Renal cortical epithelial cell (primary cell): Measurements from ENCODE around the gene TMBIM1. TPM values are rescaled to one million over a fixed set of nuclear protein-coding genes. Genes with fewer than 3 reads are reported as not detected.
A peak's percentile ranks its signal among the peaks of the same experiment; 100 is the strongest.
"Not testable (repeated sequence)": the region's sequence is repeated elsewhere in the genome, so short reads cannot be mapped to it uniquely, and the experiment has no call there.

Source experiments
- DNase-seq: peaks from one replicate; pipeline ENCODE4 v3.0.0-alpha.2; 2011; ENCODE audit warnings: low read depth
- total RNA-seq: library from RNA; depleted of rRNA; stranded (reverse); fragments of >200 nt; gene quantifications from 2 replicates; pipeline ENCODE4 v1.2.3, GENCODE V29; 2014

TMBIM1 gene
- total RNA-seq, 1 donor from 2014 or later, result 165 TPM

DNA sequence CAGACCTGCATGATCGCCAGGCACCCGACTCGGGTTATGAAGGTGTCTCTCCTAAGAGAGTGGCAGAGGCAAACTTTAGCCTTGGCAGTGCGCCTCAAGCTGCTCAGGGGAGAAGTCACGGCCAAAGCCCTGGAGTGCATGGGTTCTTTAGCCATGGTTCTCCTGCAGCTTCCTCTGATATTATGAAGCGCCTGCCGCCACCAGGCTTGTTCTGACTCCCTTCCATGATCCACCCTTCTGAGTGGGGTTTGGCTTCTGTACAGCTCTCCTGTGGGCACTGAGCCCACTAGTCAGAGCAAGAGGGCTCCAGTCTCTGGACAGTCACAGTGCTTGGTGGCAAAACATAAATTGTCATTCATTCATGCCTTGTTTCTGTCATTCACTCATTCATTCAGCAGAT is 25.9 kb upstream of the TMBIM1 start:
- no peak for DNase-seq

GRCh38 chr2:218317835-218318234 is 25.5 kb upstream of the TMBIM1 start:
- no peak for DNase-seq

DNA sequence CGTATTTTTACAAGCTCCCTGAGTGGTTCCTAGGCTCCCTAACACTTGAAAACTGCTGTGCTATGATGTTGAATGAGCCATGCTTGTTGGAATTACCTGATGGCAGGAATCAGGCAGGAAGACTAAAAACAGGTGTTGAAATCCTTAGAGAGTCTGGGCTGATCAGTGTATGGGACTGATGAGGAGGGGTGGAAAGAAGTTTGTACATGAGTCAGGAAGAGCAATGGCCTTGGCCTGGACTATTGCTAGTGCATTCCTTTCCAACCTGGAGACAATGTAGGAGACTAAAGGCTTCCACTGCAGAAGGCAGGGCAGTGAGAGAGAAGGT is 25.0 kb upstream of the TMBIM1 start:
- DNase-seq, result no peak

GRCh38 chr2:218315397-218315796 is 23.1 kb upstream of the TMBIM1 start:
- no peak for DNase-seq

DNA sequence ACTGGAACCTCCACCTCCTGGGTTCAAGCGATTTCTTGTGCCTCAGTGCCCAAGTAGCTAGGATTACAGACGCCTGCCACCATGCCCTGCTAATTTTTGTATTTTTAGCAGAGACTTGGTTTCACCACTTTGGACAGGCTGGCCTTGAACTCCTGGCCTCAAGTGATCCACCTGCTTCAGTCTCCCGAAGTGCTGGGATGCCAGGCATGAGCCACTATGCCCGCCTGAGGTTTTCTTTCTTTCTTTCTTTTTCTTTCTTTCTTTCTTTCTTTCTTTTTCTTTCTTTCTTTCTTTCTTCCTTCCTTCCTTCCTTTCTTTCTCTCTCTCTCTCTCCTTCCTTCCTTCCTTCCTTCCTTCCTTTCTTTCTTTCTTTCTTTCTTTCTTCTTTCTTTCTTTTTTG is 22.5 kb upstream of the TMBIM1 start:
- DNase-seq, result not testable (repeated sequence)

DNA sequence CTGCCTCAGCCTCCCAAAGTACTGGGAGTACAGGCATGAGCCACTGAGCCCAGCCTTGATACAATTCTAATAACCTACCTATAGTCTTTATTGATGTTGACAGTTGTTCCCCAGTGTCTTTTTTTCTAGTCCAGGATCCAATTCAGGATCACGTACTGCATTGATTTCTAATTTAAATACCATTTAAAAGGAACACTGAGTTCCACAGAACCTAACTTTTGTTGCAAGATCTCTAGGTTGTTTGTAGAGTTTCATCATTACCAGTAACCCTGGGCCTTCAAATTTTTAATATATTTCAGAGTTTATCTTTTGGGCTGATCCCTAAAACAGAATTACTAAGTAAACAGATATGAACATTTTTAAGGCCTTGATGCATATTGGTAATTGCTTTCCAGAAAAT is 21.1 kb upstream of the TMBIM1 start:
- DNase-seq, result no peak

- no peak for DNase-seq
Observed at GRCh38 chr2:218312267-218312756, 20.0 kb upstream of the TMBIM1 start.

GRCh38 chr2:218311541-218312266 is 19.4 kb upstream of the TMBIM1 start:
- not testable (repeated sequence) for DNase-seq

DNA sequence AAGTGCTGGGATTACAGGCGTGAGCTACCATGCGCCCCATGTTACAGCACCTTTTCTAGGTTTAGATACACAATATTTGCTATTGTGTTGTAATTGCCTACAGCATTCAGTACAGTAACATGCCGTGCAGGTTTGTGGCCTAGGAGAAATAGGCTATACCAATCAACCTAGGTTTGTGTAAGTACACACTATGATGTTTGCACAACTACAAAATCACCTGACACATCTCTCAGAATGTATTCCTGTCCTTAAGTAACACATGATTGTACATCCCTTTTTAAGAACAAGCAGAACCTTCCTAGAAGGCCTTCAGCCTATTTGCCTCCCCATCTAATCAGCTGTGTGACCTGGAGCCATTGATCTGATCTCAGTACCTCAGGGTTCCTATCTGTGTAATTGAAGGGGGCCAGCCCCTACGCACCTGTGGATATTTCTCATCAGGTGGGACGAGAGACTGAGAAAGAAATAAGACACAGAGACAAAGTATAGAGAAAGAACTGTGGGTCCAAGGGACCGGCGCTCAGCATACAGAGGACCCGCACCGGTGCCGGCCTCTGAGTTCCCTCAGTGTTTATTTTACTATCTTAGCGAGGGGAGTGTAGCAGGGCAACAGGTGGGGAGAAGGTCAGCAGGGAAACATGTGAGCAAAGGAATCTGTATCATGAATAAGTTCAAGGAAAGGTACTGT is 18.7 kb upstream of the TMBIM1 start:
- DNase-seq, result no peak

- DNase-seq, result no peak
Observed at GRCh38 chr2:218307415-218308090, 15.2 kb upstream of the TMBIM1 start.

DNA sequence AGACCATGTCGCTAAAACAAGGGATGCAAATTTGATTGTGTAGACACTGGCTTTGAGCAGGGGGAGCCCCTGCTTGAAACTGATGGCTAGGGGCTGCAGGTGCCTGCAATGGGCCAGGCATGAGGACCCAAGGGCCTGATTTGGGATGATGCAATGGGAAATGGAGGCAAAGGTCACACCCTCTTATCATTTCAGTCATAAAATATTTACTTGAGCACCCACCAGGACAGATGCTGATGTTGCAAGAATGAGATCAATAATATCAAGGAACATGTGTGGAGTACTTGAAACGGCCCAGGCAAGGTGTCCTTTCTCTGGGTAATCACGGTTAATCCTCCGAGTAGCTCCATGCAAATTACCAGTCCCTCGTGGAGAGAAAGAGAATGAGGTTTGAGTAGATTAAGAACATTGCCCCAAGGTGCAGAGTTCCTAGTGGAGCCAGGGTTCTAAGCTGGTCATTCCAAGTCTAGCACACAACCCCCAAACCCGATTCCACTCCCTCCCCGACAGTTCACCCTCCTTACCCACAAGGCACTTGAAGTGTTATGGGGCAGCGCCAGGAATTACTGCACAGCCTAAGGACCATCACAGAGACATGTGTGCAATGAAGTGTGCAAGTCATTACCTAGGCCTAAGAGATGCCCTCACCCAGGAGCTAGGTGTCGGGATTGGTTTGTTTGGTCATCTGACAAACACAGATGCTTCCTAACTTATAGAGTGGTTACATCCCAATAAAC is 14.0 kb upstream of the TMBIM1 start:
- no peak for DNase-seq

DNA sequence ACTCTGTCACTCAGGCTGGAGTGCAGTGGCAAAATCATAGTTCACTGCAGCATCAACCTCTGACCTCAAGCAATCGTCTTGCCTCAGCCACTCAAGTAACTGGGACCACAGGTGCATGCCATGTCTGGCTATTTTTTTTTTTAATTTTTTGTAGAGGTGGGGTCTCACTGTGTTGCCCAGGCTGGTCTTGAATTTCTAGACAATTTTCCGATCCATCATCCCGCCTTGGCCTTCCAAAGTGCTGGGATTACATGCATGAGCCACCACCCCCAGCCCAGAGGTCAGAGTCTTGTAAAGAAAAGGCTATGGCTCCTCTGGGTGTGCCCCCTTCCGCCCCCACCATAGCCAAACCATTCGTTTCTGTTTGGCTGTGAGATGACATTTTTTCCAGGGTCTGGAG is 13.1 kb upstream of the TMBIM1 start:
- no peak for DNase-seq

DNA sequence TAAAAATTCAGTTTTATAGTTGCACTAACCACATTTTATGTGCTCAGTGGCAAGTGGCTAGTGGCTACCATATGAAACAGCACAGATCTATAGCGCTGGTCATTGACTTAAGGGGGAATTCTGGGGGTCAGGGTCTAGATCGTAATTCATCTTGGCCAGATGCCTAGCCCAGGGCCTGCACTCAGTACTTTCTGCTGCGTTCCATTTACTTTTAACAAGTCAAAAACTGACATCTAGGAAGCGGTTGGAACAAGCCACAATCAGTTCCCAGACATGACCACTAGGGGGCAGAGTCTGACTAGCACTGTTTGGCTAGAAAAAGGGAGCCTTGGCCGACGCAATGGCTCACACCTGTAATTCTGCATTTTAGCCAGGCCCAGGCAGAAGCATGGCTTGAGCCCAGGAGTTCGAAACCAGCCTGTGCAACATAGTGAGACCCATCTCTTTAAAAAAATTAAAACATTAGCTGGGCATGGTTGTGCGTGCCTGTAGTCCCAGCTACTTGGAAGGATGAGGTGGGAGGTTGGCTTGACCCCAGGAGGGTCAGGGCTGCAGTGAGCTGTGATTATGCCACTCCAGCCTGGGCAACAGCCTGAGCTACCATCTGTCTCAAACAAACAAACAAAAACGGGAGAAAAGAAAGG is 9.0 kb upstream of the TMBIM1 start:
- peak; percentile 79 for DNase-seq

DNA sequence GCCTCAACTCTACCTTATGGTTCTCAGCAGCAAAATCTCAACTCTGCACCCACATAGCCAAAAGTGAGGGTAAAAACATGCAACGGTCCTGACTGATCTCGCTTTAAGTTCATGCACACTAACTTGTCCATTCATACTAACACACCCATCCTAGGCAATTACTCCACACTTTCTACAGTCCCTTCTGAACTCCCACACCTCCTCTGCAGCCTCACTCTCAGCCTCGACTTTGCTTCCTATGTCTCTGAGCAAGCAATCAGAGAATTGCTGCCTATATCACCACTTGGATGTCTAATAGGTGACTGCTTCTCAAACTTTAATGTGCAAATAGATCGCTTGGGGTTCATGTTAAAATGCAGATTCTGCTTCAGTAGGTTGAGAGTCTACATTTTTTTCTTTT is 7.8 kb upstream of the TMBIM1 start:
- DNase-seq, result no peak

DNA sequence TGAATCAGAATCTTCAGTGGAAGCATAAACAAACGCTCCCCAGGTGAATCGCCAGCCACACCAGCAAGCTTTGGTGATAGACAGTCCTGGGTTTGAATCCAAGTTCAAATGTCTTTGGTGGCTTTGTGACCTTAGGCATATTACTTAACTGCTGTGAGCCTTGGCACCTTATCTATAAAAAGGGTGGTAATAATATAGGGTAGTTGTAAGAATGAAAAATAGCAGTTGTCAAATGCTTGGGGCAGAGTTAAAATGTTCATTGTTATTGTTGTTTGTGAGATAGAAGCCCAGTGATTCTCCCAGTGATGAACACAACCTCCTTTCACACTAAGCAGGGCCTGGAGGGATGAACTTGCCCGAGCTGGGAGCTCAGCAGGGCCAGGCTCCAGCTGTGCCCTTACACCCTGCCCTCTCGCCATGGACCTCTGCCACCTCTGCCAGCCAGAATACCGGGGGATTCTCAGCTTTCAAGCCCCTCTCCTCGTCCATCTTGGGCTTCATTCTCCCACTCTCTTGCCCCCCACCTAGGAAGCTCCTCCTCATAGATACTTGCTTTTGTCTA is 6.1 kb upstream of the TMBIM1 start:
- DNase-seq, result no peak

- DNase-seq, result no peak
Observed at GRCh38 chr2:218296847-218297246, 4.5 kb upstream of the TMBIM1 start.

GRCh38 chr2:218296200-218296599 is 3.9 kb upstream of the TMBIM1 start:
- DNase-seq, result no peak

DNA sequence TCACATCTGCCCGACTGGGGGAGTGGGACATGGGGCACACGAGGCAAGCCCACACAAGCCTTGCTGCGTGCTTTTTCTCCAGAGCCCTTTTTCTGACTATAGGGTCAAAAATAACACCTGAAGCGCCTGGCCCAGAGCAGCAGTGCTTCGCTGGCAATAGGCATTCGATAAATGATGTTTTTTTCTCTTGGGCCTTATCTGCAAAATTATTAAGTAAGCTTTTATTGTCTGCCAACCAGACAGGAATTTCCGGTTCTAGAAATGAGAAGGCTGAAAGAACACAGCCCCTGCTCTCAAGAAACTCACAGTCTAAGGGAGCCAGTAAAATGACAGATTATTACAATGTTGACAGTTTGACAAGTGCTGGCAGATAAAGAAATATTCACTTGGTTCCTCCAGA is 2.7 kb upstream of the TMBIM1 start:
- peak; percentile 30 for DNase-seq

- DNase-seq, result no peak
Observed at GRCh38 chr2:218294430-218295022, 2.2 kb upstream of the TMBIM1 start.

DNA sequence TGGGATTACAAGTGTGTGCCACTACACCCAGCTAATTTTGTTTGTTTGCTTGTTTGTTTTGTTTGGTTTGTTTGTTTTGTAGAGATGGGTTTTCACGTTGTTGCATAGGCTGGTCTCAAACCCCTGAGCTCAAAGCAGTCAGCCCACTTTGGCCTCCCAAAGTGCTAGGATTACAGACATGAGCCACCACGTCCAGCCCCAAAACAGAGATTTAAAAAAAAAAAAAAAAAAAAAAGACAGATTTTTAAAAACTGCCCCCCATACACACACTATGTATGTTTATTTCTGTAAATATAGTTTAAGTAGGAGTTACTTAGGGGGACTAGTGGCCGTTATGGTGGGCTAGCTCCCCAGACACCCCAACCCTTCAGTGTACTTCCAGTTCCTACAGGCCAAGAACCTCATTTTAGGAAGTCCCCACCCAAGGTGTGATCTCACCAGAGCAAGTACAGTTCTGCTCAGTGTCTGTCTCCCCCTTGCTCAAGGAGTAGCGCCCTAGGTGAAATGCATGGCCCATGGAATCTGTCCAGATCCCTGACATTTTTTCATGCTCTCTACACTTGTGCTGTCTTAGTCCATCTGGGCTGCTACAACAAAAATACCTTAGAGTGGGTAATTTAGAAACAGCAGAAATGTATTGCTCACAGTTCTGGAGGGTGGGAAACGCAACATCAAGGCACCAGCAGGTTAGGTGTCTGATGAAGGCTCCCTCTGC is 1.6 kb upstream of the TMBIM1 start:
- DNase-seq, result no peak
